HCT116 (cell line): ENCODE data around the gene ANKRD13C. TPM values are rescaled to one million over a fixed set of nuclear protein-coding genes. Genes with fewer than 3 reads are reported as not detected.

Experiments used
- ATAC-seq: fragments of 200-7000 bp; cut with Tn5 transposase; 2 replicates; pipeline ENCODE4 v1.9.1; 2020; ENCODE audit warnings: mild to moderate bottlenecking, moderate library complexity
- BruUV-seq: library from RNA; stranded (reverse); fragments of 400-500 nt; replicated peaks from 2 replicates; lab custom pipeline; 2021; lab: Mats Ljungman, UMichigan
- CTCF ChIA-PET: fragments of 300-600 bp; sonication (Branson Sonifier 250); formaldehyde crosslinking; loops from one replicate; lab custom pipeline; 2021; ENCODE audit warnings: antibody characterized with exemption; lab: Charles Lee
- POLR2A ChIA-PET: fragments of 300-600, 350-600 bp; sonication (Branson Sonifier 250); formaldehyde crosslinking; loops from one replicate; lab custom pipeline; 2021; ENCODE audit warnings: antibody characterized with exemption; lab: Charles Lee
- RAD21 ChIA-PET, 2 experiments: fragments of 300-600 bp; sonication (Branson Sonifier 250); formaldehyde crosslinking; loops; one replicate each; lab custom pipeline; 2023; ENCODE audit warnings: low total read pairs in 2 of 2; ENCODE audit not compliant: uncharacterized antibody in 2 of 2, unreplicated experiment in 2 of 2, low non-redundant PET in 1 of 2; lab: Charles Lee
- DNase-seq: peaks from one replicate; pipeline ENCODE4 v3.0.0-alpha.2; 2010; ENCODE audit warnings: low read depth, low spot score
- H2AFZ ChIP-seq: fragments of 200-600 bp; shearing (Covaris generic), sonication (generic); 2 replicates; pipeline ENCODE4 v1.6.1; 2017; ENCODE audit warnings: low read depth, mixed run types, mixed read lengths, antibody characterized with exemption, low read length; ENCODE audit not compliant: poor library complexity, severe bottlenecking
- H3K27ac ChIP-seq: 2 replicates; pipeline ENCODE4 v1.5.1; 2012; ENCODE audit warnings: low read depth, low read length
- H3K27me3 ChIP-seq: fragments of 200-600 bp; sonication (generic); 2 replicates; pipeline ENCODE4 v1.6.1; 2016; ENCODE audit warnings: mixed run types, low read length, mixed read lengths; ENCODE audit not compliant: insufficient read depth
- H3K36me3 ChIP-seq, 2 experiments: fragments of 200-500 bp in 1 of 2; fragments of 200-600 bp in 1 of 2; sonication (Bioruptor generic) in 1 of 2; sonication (generic) in 1 of 2; 2 replicates each; pipeline versions ENCODE4 v1.5.1 to v1.6.1; 2014 to 2016; ENCODE audit warnings: low read length in 2 of 2, inconsistent platforms in 1 of 2, mixed read lengths in 1 of 2, mixed run types in 1 of 2; ENCODE audit not compliant: insufficient read depth in 2 of 2, control insufficient read depth in 1 of 2
- H3K4me1 ChIP-seq, 2 experiments: fragments of 200-600 bp in 1 of 2; sonication (generic) in 1 of 2; 2 replicates each; pipeline versions ENCODE4 v1.5.1 to v1.6.1; 2012 to 2017; ENCODE audit warnings: low read length in 2 of 2, inconsistent platforms in 1 of 2, mild to moderate bottlenecking in 1 of 2, mixed read lengths in 1 of 2, mixed run types in 1 of 2, moderate library complexity in 1 of 2; ENCODE audit not compliant: insufficient read depth in 2 of 2, control insufficient read depth in 1 of 2
- H3K4me2 ChIP-seq: fragments of 200-600 bp; sonication (generic); 2 replicates; pipeline ENCODE4 v1.6.1; 2017; ENCODE audit warnings: mixed run types, low read length, mixed read lengths
- H3K4me3 ChIP-seq, 2 experiments: fragments of 200-600 bp in 1 of 2; sonication (generic) in 1 of 2; replicated peaks in 1 of 2; 2 replicates each; pipeline ENCODE4 v1.5.1; 2011 to 2016; ENCODE audit warnings: low read length in 2 of 2, control low read depth in 1 of 2, low read depth in 1 of 2, mild to moderate bottlenecking in 1 of 2, mixed read lengths in 1 of 2, mixed run types in 1 of 2
- H3K79me2 ChIP-seq: fragments of 200-600 bp; sonication (generic); 2 replicates; pipeline ENCODE4 v1.6.1; 2017; ENCODE audit warnings: mild to moderate bottlenecking, mixed run types, low read length, moderate library complexity, mixed read lengths; ENCODE audit not compliant: insufficient read depth
- H3K9ac ChIP-seq: fragments of 200-600 bp; sonication (generic); 2 replicates; pipeline ENCODE4 v1.6.1; 2016; ENCODE audit warnings: low read length, mixed read lengths
- H3K9me2 ChIP-seq: fragments of 200-600 bp; sonication (generic), shearing (Covaris generic); 2 replicates; pipeline ENCODE4 v1.6.1; 2017; ENCODE audit warnings: mixed run types, mild to moderate bottlenecking, moderate library complexity; ENCODE audit not compliant: insufficient read depth
- H3K9me3 ChIP-seq, 2 experiments: fragments of 200-500 bp in 1 of 2; fragments of 200-600 bp in 1 of 2; sonication (Bioruptor generic) in 1 of 2; sonication (generic) in 1 of 2; 2 replicates each; pipeline ENCODE4 v1.6.1; 2014 to 2017; ENCODE audit warnings: low read length in 2 of 2, mixed read lengths in 2 of 2, inconsistent platforms in 1 of 2, low read depth in 1 of 2, mild to moderate bottlenecking in 1 of 2, mixed run types in 1 of 2, moderate library complexity in 1 of 2; ENCODE audit not compliant: control insufficient read depth in 1 of 2, insufficient read depth in 1 of 2
- H4K20me1 ChIP-seq: fragments of 200-600 bp; sonication (generic), shearing (Covaris generic); 2 replicates; pipeline ENCODE4 v1.6.1; 2017; ENCODE audit warnings: mixed run types, mild to moderate bottlenecking, moderate library complexity; ENCODE audit not compliant: insufficient read depth
- CBX3 ChIP-seq: IDR thresholded peaks from 2 replicates; pipeline ENCODE4 v1.6.1; 2012; ENCODE audit warnings: low read depth
- CTCF ChIP-seq, 3 experiments: fragments of 200-600 bp in 1 of 3; sonication (generic) in 1 of 3; IDR thresholded peaks in 2 of 3; conservative IDR thresholded peaks in 1 of 3; 2 replicates each; pipeline ENCODE4 v1.5.1; 2012 to 2017; ENCODE audit warnings: low read depth in 2 of 3, low read length in 2 of 3, antibody characterized with exemption in 1 of 3, borderline replicate concordance in 1 of 3, control low read depth in 1 of 3, mild to moderate bottlenecking in 1 of 3, mixed read lengths in 1 of 3, mixed run types in 1 of 3, moderate library complexity in 1 of 3; ENCODE audit not compliant: insufficient read depth in 1 of 3
- ELF1 ChIP-seq: IDR thresholded peaks from 2 replicates; pipeline ENCODE4 v1.6.1; 2012; ENCODE audit warnings: low read depth, borderline replicate concordance
- EZH2 ChIP-seq: fragments of 200-600 bp; sonication (generic); IDR thresholded peaks from 2 replicates; pipeline ENCODE4 v1.6.1; 2017; ENCODE audit warnings: antibody characterized with exemption, mixed run types
- EZH2phosphoT487 ChIP-seq: fragments of 200-600 bp; IDR thresholded peaks from 2 replicates; pipeline ENCODE4 v1.6.1; 2018; ENCODE audit warnings: antibody characterized with exemption, borderline replicate concordance
- JUND ChIP-seq: IDR thresholded peaks from 2 replicates; pipeline ENCODE4 v1.6.1; 2012
- POLR2A ChIP-seq: IDR thresholded peaks from 2 replicates; pipeline ENCODE4 v1.7.0; 2011; ENCODE audit warnings: borderline replicate concordance; ENCODE audit not compliant: insufficient read depth, insufficient read length; ENCODE audit errors: extremely low read depth
- POLR2AphosphoS5 ChIP-seq: IDR thresholded peaks from 2 replicates; pipeline ENCODE4 v1.6.1; 2011; ENCODE audit warnings: mild to moderate bottlenecking, low read depth, low read length, moderate library complexity
- RAD21 ChIP-seq: IDR thresholded peaks from 2 replicates; pipeline ENCODE4 v1.6.1; 2012; ENCODE audit warnings: low read depth, mild to moderate bottlenecking
- YY1 ChIP-seq: IDR thresholded peaks from 2 replicates; pipeline ENCODE4 v1.6.1; 2011; ENCODE audit warnings: low read length, low read depth, moderate library complexity, mild to moderate bottlenecking; ENCODE audit not compliant: insufficient replicate concordance; ENCODE audit errors: extremely low read depth
- ZFX ChIP-seq: fragments of 450-650 bp; IDR thresholded peaks from 2 replicates; pipeline ENCODE4 v1.6.1; 2017
- ZNF274 ChIP-seq: fragments of 200-500 bp; sonication (Bioruptor generic); IDR thresholded peaks from 2 replicates; pipeline ENCODE4 v1.6.1; 2014; ENCODE audit warnings: mild to moderate bottlenecking, low read depth, low read length, inconsistent platforms
- intact Hi-C: fragments of 100-400 bp; cut with micrococcal nuclease; formaldehyde crosslinking; loops from 2 replicates; pipeline ENCODE4 v1.10.0; 2022
- total RNA-seq: library from RNA; stranded (reverse); gene quantifications from one replicate; pipeline ENCODE4 v1.2.1, GENCODE V29; 2021; ENCODE audit not compliant: unreplicated experiment

Gene ANKRD13C
- total RNA-seq, 1 experiment from 2014 or later = 21.1 TPM

GRCh38 chr1:70315782-70316181 lies 38.7 kb downstream of the ANKRD13C start:
- Histone ChIP-seq H3K9me3 (no peaks in the 10 kb centered on the region), H2AFZ (no peak overlapping the region), H3K9ac (no peak overlapping the region), H4K20me1 (no peaks in the 10 kb centered on the region), H3K4me3 (no peak overlapping the region), H3K4me1 (peaks cover 29 to 42% of the 10 kb centered on the region in 2 experiments), H3K27me3 (no peaks in the 10 kb centered on the region), H3K4me2 (no peak overlapping the region), H3K9me2 (no peaks in the 10 kb centered on the region), H3K36me3 (no peaks in the 10 kb centered on the region), H3K27ac (no peak overlapping the region), H3K79me2 (peaks cover 42% of the 10 kb centered on the region)
- ATAC-seq (no peak), DNase-seq (no peak)
- no TSS peak for BruUV-seq
- CTCF ChIA-PET = no interaction called here
- POLR2A ChIA-PET = no interaction called here
- intact Hi-C loops = no loop called here
- RAD21 ChIA-PET = no interaction called here
- TF ChIP-seq ZFX (no peak), ELF1 (no peak), RAD21 (no peak), EZH2 (no peak), YY1 (no peak), POLR2A (no peak), JUND (no peak), EZH2phosphoT487 (no peak), POLR2AphosphoS5 (no peak), CBX3 (no peak), ZNF274 (no peak)

GRCh38 chr1:70314706-70315304 lies 39.7 kb downstream of the ANKRD13C start:
- ChIA-PET POLR2A (interaction anchor here (0.7 to 1.3 kb wide), 3 partner anchors 14 to 96 kb away, joined by 3 read pairs; partner anchors contain the start of gene CTH), CTCF (no interaction called here), RAD21 (no interaction called here)
- H3K4me1 ChIP-seq = peaks cover 20 to 32% of the 10 kb centered on the region in 2 experiments
- no peaks in the 10 kb centered on the region; the same call in 1 of the 2 replicates for H4K20me1 ChIP-seq
- no peak overlapping the region for H3K27ac ChIP-seq
- H3K9me3 ChIP-seq = no peaks in the 10 kb centered on the region
- H3K36me3 ChIP-seq = no peaks in the 10 kb centered on the region
- no peak overlapping the region for H3K4me3 ChIP-seq
- BruUV-seq = no TSS peak
- no peak overlapping the region for H2AFZ ChIP-seq
- ATAC-seq (peak; percentile 68), DNase-seq (no peak)
- H3K9me2 ChIP-seq = no peaks in the 10 kb centered on the region
- 0 out of 2 replicates have a peak overlapping the region, but pooled peaks have one; percentile 18 for H3K4me2 ChIP-seq
- TF ChIP-seq RAD21 (peak; percentile 26; the same call in 1 of the 2 replicates), POLR2A (no peak), CTCF (IDR thresholded peaks at IDR 0.05 in 2 of 3, conservative IDR thresholded peaks at IDR 0.05 in 1 of 3; ENCODE audit: borderline replicate concordance in 1 of 3, insufficient read depth in 1 of 3, low read depth in 2 of 3, low read length in 2 of 3) (peak; percentile 11 to 45 (median 14); a peak in 2 of 6 replicates), EZH2 (no peak), POLR2AphosphoS5 (no peak)
- intact Hi-C loops = no loop called here
- no peaks in the 10 kb centered on the region for H3K27me3 ChIP-seq
- H3K79me2 ChIP-seq = peaks cover 40% of the 10 kb centered on the region
- no peak overlapping the region for H3K9ac ChIP-seq
